Right atrium auricular region (tissue), 2 donors: ENCODE data around the gene AKR1A1. TPM values are rescaled to one million over a fixed set of nuclear protein-coding genes. Genes with fewer than 3 reads are reported as not detected.
"Not testable (repeated sequence)": the region's sequence is repeated elsewhere in the genome, so short reads cannot be mapped to it uniquely, and the experiment has no call there.

Source experiments
- DNase-seq: peaks from one replicate; pipeline ENCODE4 v3.0.0-alpha.2; 2019; ENCODE audit warnings: low spot score
- H3K27ac ChIP-seq, 2 donors: fragments of 200-600 bp; sonication (generic); 1 replicate in 1 of 2; 2 replicates in 1 of 2; pipeline ENCODE4 v1.5.1; 2016 to 2019
- H3K27me3 ChIP-seq, 2 donors: fragments of 200-600 bp; sonication (generic); one replicate each; pipeline versions ENCODE4 v1.5.1 to v1.6.0; 2017 to 2019
- H3K36me3 ChIP-seq: fragments of 200-600 bp; sonication (generic); one replicate; pipeline ENCODE4 v1.5.1; 2016
- H3K4me1 ChIP-seq, 2 donors: fragments of 200-600 bp; sonication (generic); one replicate each; pipeline versions ENCODE4 v1.5.1 to v1.6.0; 2017 to 2019
- H3K4me3 ChIP-seq, 2 donors: fragments of 200-600 bp; sonication (generic); 1 replicate in 1 of 2; 2 replicates in 1 of 2; pipeline ENCODE4 v1.5.1; 2017 to 2019; ENCODE audit warnings: mild to moderate bottlenecking in 1 of 2, moderate library complexity in 1 of 2
- H3K9me3 ChIP-seq, 2 donors: fragments of 200-600 bp; sonication (generic); one replicate each; pipeline ENCODE4 v1.5.1; 2019
- CTCF ChIP-seq, 2 donors: fragments of 200-600 bp; sonication (generic); IDR thresholded peaks; one replicate each; pipeline ENCODE4 v1.5.1; 2019; ENCODE audit warnings: antibody characterized with exemption in 2 of 2
- total RNA-seq, 2 donors: library from RNA; depleted of rRNA; stranded (reverse); fragments of >200 nt; gene quantifications; one replicate each; pipeline ENCODE4 v1.1.0, GENCODE V29; 2016

The AKR1A1 gene
- total RNA-seq, 2 donors from 2014 or later, result 47.2 to 53.3 TPM

- no peaks in the 10 kb centered on the region for H3K9me3 ChIP-seq
- peaks cover 0 to 36% of the 10 kb centered on the region in 2 donors for H3K4me1 ChIP-seq
- H3K27me3 ChIP-seq, result no peaks in the 10 kb centered on the region
- no peak overlapping the region for H3K27ac ChIP-seq
- H3K36me3 ChIP-seq, result no peaks in the 10 kb centered on the region
- no peak for TF ChIP-seq CTCF (IDR thresholded peaks at IDR 0.05)
- no peak overlapping the region for H3K4me3 ChIP-seq
- no peak for DNase-seq
Measured at GRCh38 chr1:45586769-45587168, 36.1 kb downstream of the AKR1A1 start.

- no peaks in the 10 kb centered on the region for H3K9me3 ChIP-seq
- H3K27me3 ChIP-seq, result no peaks in the 10 kb centered on the region
- peaks cover 0 to 30% of the 10 kb centered on the region in 2 donors for H3K4me1 ChIP-seq
- TF ChIP-seq CTCF (IDR thresholded peaks at IDR 0.05), result no peak
- H3K27ac ChIP-seq, result peak overlapping the region in 1 of 2 donors; percentile 31
- no peak overlapping the region for H3K4me3 ChIP-seq
- no peak for DNase-seq
- H3K36me3 ChIP-seq, result peaks cover 11% of the 10 kb centered on the region
Measured at GRCh38 chr1:45589861-45590260, 39.2 kb downstream of the AKR1A1 start.

- no peak overlapping the region for H3K4me3 ChIP-seq
- H3K36me3 ChIP-seq, result peaks cover 14% of the 10 kb centered on the region
- H3K27ac ChIP-seq, result no peak overlapping the region
- no peak for TF ChIP-seq CTCF (IDR thresholded peaks at IDR 0.05)
- peaks cover 0 to 5% of the 10 kb centered on the region in 2 donors for H3K4me1 ChIP-seq
- DNase-seq, result no peak
- no peaks in the 10 kb centered on the region for H3K27me3 ChIP-seq
- H3K9me3 ChIP-seq, result no peaks in the 10 kb centered on the region
Measured at GRCh38 chr1:45594412-45594811, 43.8 kb downstream of the AKR1A1 start.

GRCh38 chr1:45596765-45597164, 46.1 kb downstream of the AKR1A1 start:
- H3K27me3 ChIP-seq, H3K4me1 ChIP-seq, DNase-seq, H3K9me3 ChIP-seq, H3K27ac ChIP-seq, H3K4me3 ChIP-seq: not testable (repeated sequence)
- H3K36me3 ChIP-seq, result peaks cover 15% of the 10 kb centered on the region

- no peaks in the 10 kb centered on the region for H3K27me3 ChIP-seq
- H3K4me1 ChIP-seq, result no peaks in the 10 kb centered on the region
- no peak for TF ChIP-seq CTCF (IDR thresholded peaks at IDR 0.05)
- H3K4me3 ChIP-seq, result no peak overlapping the region
- no peaks in the 10 kb centered on the region for H3K9me3 ChIP-seq
- DNase-seq, result no peak
- H3K36me3 ChIP-seq, result peaks cover 37% of the 10 kb centered on the region
- H3K27ac ChIP-seq, result no peak overlapping the region
Measured at GRCh38 chr1:45604239-45604638, 53.6 kb downstream of the AKR1A1 start.

GRCh38 chr1:45607404-45608074, 56.9 kb downstream of the AKR1A1 start:
- no peaks in the 10 kb centered on the region for H3K27me3 ChIP-seq
- H3K36me3 ChIP-seq, result peaks cover 46% of the 10 kb centered on the region
- no peak overlapping the region for H3K27ac ChIP-seq
- H3K4me3 ChIP-seq, result no peak overlapping the region
- no peaks in the 10 kb centered on the region for H3K4me1 ChIP-seq
- no peak for DNase-seq
- no peak for TF ChIP-seq CTCF (IDR thresholded peaks at IDR 0.05)
- H3K9me3 ChIP-seq, result no peaks in the 10 kb centered on the region
